HG02870 (cell line): ENCODE data around the gene MGAT4D.
A peak's percentile ranks its signal among the peaks of the same experiment; 100 is the strongest.
"Not testable (repeated sequence)": the region's sequence is repeated elsewhere in the genome, so short reads cannot be mapped to it uniquely, and the experiment has no call there.

Experiments
- ATAC-seq: cut with Tn5 transposase; IDR thresholded peaks from one replicate; pipeline ENCODE4 v1.9.1; 2021; ENCODE audit warnings: mild to moderate bottlenecking, moderate library complexity; ENCODE audit not compliant: unreplicated experiment

MGAT4D gene

DNA sequence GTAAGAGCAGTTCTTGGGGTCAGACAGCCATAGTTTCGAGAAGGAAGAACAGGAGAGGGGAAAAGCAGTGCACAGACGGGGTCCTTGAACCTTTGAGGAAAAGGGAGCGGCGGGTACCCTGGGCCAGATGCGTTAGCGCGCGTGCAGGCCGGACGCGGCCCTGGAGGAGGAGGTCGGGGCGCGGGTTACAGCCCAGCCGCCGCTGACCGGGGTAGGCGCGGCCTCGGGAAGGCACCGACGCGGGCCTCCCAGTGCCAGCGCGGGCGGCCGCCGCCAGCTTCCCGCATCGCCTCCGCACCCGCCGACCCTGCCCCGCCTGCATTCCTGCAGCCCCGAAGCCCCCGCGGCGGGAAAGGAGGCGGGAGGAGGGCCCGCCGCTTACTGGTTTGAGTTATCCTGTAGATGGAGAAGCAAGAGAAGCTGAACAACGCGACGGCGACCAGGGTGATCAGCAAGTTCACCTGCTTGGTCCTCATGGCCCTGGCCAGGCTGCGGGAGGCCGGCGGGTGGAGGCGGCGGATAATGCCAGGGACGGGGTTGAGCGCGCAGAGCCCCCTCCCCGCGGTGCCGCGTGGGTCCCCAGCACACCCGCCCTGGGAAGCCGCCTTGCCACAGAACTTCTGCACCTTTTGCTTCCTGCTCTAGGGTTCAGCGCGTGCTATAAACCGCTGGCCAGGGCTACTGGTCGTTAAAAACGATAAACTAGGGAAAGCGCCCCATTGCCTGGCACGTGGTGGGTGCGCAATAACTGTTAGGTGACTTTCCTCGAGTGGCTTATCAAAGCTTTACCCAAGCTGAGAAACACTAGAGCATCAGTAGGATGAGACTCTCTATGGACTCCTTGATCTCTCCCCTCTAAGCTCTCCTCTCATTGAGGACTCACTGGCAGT, at the start of gene MGAT4D:
TSS of gene MGAT4D (minus strand) at position 547 of the 890 bp plus-strand sequence. CDS start at position 476, 71 bp downstream.
- no peak for ATAC-seq

DNA sequence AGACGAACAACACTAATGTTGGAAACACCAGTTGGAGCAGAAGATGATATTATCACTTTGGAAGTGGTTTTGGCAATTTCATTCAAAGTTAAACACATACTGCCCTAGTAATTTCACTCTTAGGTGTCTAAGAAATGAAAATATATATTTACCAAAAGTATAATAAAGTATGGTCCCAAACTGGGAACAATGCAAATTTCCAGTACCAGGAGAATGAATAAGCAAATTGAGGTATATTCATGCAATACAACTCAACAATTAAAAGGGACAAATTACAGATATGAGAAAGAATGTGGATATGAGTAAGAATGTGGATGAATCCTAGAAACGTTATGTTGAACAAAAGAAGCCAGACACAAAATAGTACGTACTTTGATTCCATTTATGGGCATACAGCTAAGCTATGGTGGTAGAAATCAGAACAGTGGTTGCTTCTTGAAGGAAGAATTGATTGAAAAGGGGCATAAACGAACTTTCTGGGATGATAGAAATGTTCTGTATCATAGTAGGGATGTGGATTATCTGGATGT, 35.9 kb upstream of the MGAT4D start:
- no peak for ATAC-seq

DNA sequence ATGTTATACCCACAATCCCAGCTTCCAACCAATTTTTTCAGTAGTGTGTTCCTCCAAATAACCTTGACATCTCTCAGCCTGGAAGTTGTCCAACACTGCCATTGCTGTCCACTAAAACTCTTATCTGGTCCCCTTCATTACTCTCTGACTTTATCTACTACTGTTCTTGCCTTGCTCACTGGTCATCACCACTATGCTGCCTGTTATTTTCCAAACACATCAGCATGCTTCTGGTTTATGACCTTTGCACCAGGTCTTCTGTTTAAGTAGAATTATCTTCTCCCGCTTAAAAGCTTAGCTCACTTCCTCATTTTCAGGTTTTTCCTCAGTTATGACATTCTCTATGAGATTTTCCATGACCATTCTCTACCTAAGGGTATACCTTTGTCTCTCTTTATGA, 31.3 kb upstream of the MGAT4D start:
- ATAC-seq: no peak

DNA sequence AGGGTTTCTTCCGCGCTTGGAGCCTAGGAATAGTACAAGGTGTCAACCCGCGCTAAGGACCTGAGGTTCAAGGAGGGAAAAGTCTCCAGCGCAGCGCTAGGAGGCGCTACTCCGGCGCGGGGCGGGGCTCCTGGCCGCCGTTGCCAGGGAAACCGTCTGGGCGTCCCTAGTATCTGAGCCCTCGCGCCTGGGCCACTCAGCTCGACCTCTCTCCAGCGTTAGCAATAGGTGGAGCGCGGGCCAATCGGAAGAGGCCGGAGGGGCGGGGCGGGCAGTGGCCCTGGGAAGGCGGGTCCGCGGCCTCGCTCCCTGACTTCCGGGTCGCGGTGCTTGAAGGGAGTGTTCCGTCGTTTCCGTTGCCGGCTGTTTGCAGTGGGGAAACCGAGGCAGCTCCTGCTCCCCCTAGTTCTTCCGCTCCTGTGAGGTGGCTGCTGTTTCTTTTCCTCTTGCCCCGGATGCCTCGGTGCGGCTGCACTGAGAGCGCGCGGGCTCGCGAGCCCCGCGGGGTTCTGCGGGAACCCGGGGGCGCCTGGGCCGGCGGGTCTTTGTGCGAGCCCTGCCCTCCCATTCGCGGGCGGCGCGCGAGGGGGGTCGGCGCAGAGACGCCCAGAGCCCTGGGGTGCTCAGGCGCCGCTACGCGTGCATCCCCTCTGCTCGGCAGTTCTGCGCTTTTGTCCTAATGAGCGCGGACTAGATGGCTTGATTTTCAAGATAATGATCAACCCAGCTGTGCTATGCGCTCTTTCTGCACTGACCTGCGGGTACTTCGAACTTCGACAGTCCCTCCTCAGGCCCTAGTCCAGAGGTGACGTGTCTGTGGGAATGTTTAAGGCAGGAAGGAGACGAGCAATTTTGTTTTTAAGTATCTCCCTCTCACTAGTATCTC, 26.0 kb upstream of the MGAT4D start, which contains the start of gene ELMOD2:
TSS of gene ELMOD2 (plus strand) at position 312 of the 886 bp plus-strand sequence. CDS start 1,261 bp downstream, outside the sequence.
- ATAC-seq: peak; percentile 100

DNA sequence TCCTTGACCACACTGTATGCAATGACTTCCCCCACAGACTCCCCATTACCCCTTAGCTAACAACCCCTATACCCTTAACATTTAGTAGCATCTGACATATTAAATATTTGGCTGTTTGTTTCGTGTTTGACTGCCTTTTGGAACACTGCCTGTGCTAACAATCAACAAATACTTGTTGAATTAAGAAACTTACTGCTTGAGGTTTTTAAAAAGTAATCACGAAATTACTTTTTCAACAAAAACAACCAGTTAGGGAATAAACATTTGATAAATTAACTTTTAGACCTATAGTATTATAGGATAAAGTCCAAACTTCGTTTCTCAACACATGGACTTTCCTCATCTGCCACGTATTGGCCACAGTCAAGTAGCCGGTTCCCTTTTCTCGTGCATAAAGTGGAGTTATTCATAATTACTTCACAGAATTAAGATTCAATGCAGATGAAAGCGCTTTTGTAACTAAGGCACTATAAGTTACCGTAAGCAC, 25.3 kb upstream of the MGAT4D start:
- peak; percentile 8 for ATAC-seq

DNA sequence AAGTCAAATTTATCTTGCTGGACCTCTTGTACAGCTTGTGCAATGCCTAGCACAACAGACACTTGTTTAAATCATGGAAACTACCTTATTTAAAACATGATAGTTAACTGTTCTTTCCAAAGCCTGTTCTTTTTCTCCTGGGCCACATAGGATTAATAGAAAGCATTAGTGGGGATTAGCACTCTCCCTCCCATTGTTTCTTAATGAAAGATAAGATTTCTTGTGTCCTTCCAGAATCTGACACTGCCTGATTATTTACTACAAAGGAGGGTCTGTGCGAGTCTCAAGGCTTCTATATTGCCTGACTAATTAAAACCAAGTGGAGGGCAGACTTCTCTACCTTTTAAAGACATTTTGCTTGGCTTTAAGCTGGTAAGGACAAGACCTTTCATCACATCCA, 17.3 kb upstream of the MGAT4D start:
- ATAC-seq: no peak

DNA sequence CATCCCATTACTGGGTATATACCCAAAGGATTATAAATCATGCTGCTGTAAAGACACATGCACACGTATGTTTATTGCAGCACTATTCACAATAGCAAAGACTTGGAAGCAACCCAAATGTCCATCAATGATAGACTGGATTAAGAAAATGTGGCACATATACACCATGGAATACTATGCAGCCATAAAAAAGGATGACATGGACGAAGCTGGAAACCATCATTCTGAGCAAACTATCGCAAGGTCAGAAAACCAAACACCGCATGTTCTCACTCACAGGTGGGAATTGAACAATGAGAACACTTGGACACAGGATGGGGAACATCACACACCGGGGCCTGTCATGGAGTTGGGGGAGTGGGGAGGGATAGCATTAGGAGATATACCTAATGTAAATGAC, 15.7 kb upstream of the MGAT4D start:
- not testable (repeated sequence) for ATAC-seq

DNA sequence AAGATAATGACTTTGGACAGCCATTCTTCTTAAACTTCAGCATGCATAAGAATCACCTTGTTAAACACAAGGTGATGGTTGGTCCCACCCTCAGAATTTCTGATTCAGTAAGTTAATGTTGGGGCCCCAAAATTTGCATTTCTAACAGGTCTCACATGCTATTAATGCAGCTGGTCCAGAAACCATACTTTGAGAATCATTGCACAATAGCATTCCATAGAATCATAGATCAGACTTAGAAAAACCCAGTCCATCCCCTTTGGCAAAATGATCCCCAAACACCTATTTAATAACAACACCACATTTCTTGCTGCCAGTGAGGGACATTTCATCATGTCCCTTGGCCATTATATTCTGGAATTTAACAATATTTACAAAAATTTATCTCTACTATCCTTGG, 6.2 kb upstream of the MGAT4D start:
- ATAC-seq: no peak

DNA sequence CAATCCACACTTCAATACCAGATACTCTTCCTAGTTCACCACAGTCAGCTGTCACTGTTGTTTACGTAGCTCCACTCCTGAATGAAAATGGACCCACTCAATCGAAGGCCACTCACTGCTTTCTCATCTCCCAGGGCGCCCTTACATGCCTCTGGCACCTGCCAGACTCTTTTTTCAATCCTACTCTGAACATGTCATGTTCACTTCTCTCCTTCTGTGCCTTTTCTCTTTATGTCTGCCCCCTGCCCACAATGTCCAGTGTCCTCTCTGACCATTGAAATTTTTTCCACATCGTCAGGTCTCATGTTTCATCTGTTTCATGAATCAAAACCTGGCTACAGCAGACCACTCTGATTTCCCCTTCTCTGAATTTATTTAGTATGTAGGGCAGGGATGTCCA, 1.3 kb upstream of the MGAT4D start:
- ATAC-seq: no peak

DNA sequence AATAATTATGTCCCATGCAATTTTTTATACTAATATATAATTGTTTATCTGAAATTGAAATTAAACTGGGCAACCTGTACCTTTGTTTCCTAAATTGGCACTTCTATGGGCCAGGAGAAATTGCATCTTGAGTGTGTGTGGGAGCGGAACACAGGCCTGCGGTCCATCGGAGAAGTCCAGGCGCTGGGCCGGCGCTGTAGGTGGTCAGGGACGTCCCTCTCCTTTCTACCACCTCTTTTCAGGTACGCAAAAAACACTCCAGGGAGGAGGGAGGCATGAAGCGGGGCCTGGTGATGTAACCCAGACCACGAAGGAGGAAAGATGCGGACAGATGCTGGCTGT, 717 bp downstream of the MGAT4D start:
- no peak for ATAC-seq

DNA sequence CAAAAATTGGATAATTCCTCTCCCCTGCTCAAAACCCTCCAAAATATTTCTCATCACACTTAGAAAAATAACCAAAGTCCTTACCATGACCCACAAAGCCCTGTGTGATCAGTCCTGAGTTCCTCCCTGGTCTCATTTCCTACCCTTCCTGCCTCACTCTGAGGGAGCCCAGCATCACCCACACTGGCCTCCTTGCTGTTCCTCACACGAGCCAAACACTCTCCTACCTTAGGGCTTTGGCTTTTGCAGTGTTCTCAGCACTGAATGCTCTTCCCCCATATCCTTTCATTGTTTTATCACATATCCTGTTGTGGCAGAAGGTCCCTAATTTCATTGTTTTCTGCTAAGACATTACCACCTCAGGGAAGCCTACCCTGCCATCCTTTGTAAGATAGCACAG, 12.2 kb downstream of the MGAT4D start:
- no peak for ATAC-seq

DNA sequence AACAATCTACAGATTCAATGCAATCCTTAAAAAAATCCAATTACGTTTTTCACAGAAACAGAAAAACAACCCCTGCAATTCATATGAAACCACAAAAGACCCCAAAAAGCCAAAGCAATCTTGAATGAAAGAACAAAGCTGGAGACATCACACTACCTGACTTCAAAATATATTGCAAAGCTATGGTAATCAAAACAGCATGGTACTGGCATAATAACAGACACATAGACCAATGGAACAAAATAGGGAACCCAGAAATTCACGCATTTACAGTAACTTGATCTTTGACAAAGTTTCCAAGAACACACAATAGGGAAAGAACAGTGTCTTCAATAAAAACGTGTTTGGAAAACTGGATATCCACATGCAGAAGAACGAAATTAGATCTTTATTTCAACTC, 14.6 kb downstream of the MGAT4D start:
- ATAC-seq: no peak

DNA sequence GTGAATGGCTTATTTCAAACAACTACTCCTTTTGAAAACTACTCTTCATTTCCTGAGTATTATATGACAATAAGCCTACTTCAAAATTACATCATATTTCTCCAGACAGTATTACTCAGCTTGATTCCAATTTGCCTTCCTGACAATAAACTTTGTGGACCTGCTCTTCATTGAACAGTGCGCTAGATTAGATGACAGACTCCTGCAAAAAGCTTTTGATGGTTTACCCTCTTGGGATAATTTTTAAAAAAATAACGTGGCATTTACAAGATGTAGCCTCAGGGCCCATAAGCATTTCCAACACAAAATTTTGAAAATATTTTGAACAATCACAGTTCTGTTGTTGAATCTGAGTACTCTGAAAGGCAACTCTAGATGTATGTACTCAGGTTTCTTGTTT, 25.9 kb downstream of the MGAT4D start:
- no peak for ATAC-seq

DNA sequence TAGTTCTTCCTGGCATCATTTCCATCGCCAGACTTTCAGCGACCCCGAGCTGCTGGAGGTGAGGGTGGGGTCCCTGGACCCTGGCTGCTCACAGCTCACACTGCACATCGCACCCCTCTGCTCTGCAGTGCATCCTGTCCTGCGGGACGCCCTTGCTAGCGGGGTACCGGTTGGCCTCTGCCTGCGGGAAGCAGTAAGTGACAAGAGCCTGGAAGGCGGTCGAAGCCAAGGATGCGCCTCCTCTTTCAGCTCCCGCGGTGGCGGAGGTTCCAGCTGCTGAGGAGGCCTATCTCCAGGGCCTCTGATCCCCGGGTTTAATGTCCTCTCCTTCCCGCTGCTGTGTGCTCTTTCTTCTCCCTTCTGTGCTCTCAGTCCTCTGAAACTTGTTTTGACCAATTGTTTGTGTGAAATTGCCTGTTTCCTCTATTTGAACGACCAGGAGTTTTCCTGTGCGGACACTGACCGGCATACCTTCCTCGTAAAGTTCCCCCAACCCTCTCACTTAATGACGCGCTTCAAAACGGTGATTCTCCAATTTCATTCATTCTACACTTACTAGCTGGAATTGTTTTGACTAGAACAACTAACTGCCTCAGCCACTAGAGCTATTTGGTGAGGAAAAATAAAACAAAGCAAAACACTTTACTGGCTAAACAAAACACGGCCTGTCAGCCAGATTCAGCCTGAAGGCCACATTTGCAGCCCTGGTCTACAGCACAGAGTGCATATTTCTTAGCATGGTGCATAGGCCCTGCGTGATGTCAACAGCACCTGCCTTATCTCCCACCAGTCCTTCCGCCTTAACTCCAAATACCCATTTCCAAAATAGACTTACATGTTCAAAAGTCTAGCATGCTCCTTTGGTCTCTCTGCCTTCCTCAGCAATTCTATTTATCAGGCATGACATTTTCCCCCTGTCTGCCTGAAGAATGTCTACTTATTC, 28.0 kb downstream of the MGAT4D start:
- no peak for ATAC-seq

DNA sequence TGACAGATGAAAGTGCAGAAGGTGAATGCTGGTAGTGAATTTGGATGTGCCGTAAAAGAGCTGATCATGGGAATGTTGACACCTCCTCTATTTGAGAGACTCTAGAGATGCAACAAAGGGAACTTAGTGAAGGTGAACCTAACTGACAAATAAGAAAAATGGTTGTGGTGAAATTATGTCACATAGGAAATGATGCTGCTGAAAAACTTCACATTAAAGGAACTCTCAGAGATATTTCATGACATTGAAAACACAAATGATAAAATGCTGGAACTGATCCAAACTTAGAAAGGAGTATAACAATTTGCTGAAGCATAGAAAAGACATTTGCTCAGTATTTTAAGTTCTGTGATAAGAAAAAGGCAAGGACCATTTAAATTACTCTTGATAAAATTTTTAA, 31.9 kb downstream of the MGAT4D start:
- ATAC-seq: no peak

DNA sequence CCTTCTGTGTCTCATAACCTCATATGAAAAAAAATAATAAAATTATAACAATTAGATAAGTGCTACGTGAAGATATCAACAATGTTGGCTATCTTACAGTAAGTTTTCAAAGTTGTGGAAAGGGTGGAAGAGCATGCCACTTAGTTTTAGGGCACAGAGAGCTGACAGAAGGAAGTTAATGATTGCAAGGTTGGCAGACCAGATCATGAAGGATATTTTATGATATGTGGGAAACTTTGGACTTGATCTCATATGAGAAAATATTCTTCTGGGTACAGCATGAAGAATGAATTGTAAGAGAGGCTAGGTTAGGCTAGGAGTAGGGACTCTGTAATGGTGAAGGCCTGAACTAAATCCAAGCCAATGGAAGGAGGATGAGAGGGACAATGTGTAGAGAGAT, 34.5 kb downstream of the MGAT4D start:
- ATAC-seq: no peak

DNA sequence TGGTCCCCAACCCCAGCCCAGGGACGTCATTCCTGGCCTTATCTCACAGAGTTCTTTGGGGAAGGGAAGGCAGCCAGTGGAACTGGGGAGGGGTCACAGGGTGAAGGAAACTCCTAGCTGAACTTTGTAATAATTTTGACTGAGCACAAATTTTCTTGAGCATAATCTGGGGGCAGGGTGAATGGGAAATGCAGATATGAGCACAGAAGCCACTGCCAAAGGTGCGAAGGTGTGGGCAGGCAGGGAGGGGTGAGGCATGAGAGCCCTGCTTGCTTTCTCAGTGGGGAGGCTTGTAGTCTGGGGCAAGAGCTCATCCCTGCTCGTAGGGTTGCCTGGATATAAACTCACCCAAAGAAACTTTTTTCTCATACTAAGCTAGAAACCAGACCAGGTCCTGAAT, 34.9 kb downstream of the MGAT4D start:
- no peak for ATAC-seq

DNA sequence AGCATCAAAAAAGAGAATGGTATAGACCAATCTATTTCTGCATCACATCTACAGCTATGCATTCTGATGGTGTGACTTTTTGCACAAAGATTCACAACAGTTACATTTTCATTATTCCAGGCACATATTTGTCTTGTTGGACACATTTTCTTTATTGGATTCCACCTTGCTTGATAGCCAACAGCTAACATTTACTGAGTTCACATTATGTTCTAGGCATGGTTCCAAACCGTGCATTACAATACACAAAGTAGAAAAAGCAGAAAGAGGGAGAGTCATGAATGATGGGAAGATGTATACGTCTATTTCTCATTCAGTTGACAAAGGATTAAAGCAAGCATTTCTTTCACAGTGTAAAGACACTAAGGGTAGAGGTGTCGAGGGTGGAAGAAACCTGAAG, 47.7 kb downstream of the MGAT4D start:
- ATAC-seq: no peak

DNA sequence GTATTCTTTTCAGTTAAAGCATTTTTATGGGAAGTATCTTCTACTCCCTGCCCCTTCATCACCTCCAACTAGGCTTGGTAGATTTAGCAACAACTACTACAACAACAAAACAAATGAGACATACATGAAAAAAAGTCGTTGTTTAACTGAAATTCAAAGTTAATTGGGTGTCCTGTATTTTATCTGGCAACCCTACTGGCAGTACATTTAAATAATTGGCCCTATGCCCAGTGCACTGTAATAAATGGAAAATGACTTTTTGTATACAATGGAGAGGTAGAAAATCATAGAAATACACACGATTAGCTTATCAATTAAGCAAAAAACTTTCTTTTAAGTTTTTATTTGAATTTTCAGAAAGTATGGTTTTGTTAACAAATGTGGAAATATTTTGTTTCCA, 49.3 kb downstream of the MGAT4D start:
- no peak for ATAC-seq

DNA sequence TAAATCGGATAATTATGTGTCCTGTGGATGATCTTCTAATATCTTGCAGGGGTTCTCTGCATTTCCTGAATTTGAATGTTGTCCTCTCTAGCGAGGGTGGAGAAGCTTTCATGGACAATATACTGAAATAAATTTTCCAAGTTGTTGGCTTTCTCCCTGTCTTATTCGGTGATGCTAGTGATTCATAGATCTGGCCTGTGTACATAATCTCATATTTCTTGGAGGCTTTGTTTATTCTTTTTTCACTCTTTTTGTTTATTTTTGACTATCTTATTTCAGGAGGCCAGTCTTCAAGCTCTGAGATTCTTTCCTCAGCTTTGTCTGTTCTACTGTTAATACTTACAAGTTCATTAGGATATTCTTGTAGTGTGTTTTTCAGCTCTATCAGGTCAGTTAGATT, 49.9 kb downstream of the MGAT4D start:
- ATAC-seq: no peak
